Endothelial cell of umbilical vein (primary cell): Measurements from ENCODE around the gene AGMAT.

ENCODE experiments used
- CTCF ChIP-seq, 2 donors: IDR thresholded peaks; 1 replicate in 1 of 2; 2 replicates in 1 of 2; pipeline ENCODE4 v1.5.1; 2011; ENCODE audit warnings: low read length in 2 of 2, mild to moderate bottlenecking in 2 of 2, moderate library complexity in 2 of 2, control low read depth in 1 of 2, inconsistent platforms in 1 of 2, low read depth in 1 of 2; ENCODE audit not compliant: insufficient read depth in 1 of 2; ENCODE audit errors: extremely low read depth in 1 of 2
- EZH2 ChIP-seq: IDR thresholded peaks from 2 replicates; pipeline ENCODE4 v1.6.1; 2012; ENCODE audit warnings: borderline replicate concordance, low read depth, mild to moderate bottlenecking, moderate library complexity, low read length, inconsistent platforms; ENCODE audit not compliant: severe bottlenecking
- FOS ChIP-seq: IDR thresholded peaks from 2 replicates; pipeline ENCODE4 v1.6.1; 2011; ENCODE audit warnings: mild to moderate bottlenecking, low read length, moderate library complexity, borderline replicate concordance; ENCODE audit not compliant: insufficient read depth
- GATA2 ChIP-seq: IDR thresholded peaks from 2 replicates; pipeline ENCODE4 v1.7.0; 2011; ENCODE audit warnings: low read depth, mild to moderate bottlenecking, moderate library complexity, mixed read lengths, low read length; ENCODE audit not compliant: insufficient read length, insufficient read depth
- JUN ChIP-seq: IDR thresholded peaks from 2 replicates; pipeline ENCODE4 v1.6.1; 2011; ENCODE audit warnings: borderline replicate concordance, low read depth; ENCODE audit not compliant: insufficient read length, insufficient read depth
- MAX ChIP-seq: IDR thresholded peaks from 2 replicates; pipeline ENCODE4 v1.6.1; 2011; ENCODE audit not compliant: insufficient read depth, insufficient read length
- MYC ChIP-seq: IDR thresholded peaks from one replicate; pipeline ENCODE4 v1.6.1; 2011; ENCODE audit warnings: mild to moderate bottlenecking, low read depth, low read length
- POLR2A ChIP-seq: IDR thresholded peaks from 2 replicates; pipeline ENCODE4 v1.6.1; 2012; ENCODE audit warnings: low read depth, mild to moderate bottlenecking, control low read depth, low read length
- POLR2AphosphoS5 ChIP-seq: IDR thresholded peaks from 2 replicates; pipeline ENCODE4 v1.6.1; 2012; ENCODE audit warnings: low read depth, mild to moderate bottlenecking, control low read depth, low read length, moderate library complexity; ENCODE audit not compliant: insufficient read depth

- TF ChIP-seq POLR2A (no peak), CTCF (IDR thresholded peaks at IDR 0.05; ENCODE audit: extremely low read depth in 1 of 2, insufficient read depth in 1 of 2, low read depth in 1 of 2, low read length in 2 of 2) (no peak), POLR2AphosphoS5 (no peak), MYC (no peak), EZH2 (no peak), JUN (no peak), MAX (no peak), FOS (no peak), GATA2 (no peak)
These were observed 5.7 kb downstream of the AGMAT start for GRCh38 chr1:15578921-15579682.
